Measurements from ENCODE around the gene TUBD1. TPM values are rescaled to one million over a fixed set of nuclear protein-coding genes. Genes with fewer than 3 reads are reported as not detected.
A peak's percentile ranks its signal among the peaks of the same experiment; 100 is the strongest.
"Not testable (repeated sequence)": the region's sequence is repeated elsewhere in the genome, so short reads cannot be mapped to it uniquely, and the experiment has no call there.

The TUBD1 gene
- total RNA-seq, 1 donor from 2014 or later: 8.3 TPM

DNA sequence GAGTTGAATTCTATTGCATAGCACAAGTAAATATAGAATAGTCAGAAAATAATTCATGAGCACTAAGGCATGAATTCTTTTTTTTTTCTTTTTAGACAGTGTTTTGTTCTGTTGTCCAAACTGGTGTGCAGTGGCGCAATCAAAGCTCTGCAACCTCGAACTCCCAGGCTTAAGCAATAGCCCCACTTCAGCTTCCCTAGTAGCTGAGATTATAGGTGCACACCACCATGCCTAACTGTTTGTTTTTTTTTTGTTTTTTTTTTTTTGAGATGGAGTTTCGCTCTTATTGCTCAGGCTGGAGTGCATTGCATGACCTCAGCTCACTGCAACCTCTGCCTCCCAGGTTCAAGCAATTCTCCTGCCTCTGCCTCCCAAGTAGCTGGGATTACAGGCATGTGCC lies 16.6 kb downstream of the TUBD1 start:
- DNase-seq (ENCODE audit: low read depth in 2 of 2): no peak

DNA sequence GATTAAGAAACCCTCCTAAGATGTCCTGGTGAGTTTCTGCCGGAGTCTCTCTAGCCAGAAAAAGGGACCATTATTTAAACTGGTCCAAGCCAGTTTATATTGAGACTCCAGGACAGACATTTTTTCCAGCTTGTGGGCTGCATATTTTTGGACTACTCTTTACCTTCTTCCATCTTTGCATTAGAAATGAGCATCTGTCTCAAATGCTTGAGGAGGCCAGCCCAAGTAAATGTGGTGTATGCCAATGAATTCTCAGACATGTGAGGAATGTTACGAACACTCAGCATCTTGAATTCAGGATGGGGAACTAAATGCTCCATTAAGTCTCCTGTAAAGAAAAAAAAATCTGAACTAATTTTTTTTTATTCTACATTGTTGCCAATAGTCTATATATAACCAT lies 18.4 kb downstream of the TUBD1 start:
- DNase-seq (ENCODE audit: low read depth in 2 of 2): no peak

DNA sequence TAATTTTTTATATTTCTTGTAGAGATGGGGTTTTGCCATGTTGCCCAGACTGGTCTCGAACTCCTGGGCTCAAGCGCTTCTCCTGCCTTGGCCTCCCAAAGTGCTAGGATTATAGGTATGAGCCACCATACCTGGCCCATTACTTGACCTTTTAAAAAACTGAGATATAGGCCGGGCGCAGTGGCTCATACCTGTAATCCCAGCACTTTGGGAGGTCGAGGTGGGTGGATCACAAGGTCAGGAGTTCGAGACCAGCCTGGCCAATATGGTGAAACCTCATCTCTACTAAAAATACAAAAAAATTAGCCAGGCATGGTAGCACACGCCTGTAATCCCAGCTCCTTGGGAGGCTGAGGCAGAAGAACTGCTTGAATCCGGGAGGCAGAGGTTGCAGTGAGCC lies 19.3 kb downstream of the TUBD1 start:
- not testable (repeated sequence) for DNase-seq (ENCODE audit: low read depth in 2 of 2)

DNA sequence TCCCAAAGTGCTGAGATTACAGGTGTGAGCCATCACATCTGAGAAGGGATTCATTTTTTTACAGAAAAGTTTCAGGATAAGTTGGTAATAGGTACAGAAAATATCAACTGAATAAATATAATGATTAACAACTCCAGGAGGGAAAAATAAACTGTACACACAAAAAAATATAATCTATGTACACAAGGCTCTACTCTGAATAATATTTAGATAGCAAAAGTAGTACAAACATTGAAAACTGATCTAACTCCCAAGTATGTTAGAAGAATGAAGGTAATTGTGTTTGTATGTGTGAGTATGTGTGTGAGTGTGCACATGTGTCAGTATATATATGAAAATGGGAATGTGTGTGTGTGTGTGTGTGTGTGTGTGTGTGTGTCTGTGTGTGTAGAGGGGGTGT lies 20.4 kb downstream of the TUBD1 start:
- DNase-seq (ENCODE audit: low read depth in 2 of 2): no peak

DNA sequence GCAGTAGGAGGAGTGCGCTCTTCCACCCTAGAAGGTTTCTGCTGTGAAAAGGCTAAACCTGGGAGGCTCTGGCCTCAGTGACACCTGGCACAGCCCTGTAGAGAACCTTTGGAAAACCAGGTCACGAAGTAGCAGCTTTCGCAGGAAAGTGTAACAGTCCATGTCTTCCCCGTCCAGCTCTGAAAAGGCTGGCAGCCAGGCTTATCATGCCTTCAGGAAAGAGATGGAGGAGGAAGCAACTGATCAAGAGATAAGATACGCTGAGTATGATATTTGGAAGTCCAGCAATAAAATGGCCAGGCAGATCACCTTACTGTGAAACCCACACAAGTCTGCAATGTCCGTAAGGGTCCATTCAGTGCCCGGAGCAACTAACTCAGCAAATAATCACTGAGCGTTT lies 22.3 kb downstream of the TUBD1 start:
- no peak for DNase-seq (ENCODE audit: low read depth in 2 of 2)

DNA sequence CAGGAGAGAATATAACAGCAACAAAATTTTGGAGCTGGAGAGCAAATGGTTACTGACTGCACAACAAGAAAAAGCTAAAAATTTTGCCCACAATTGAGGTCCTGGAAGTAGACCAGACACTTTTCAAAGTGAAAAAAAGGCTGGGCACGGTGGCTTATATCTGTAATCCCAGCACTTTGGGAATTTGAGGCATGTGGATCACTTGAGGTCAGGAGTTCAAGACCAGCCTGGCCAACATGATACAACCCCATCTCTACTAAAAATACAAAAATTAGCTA lies 22.9 kb downstream of the TUBD1 start:
- no peak for DNase-seq (ENCODE audit: low read depth in 2 of 2)

DNA sequence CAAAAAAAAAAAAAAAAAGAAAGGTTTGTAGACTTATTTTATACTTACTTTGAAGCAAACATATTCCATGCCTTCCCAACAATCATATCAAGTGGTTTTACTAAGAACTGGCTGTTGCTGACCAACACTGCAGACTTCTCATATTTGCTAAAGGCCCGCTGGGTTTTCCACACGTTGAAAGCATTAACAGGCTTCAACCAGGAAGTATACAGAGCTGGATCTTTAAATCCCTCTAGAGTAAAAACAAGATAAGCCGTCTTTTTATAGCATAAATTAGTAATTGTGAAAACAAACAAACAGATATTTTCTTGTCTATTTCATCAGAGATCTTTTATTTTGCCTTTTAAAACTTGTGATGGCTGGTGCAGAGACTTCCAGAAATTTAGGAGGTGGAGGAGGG lies 29.1 kb downstream of the TUBD1 start:
- DNase-seq (ENCODE audit: low read depth in 2 of 2): no peak

DNA sequence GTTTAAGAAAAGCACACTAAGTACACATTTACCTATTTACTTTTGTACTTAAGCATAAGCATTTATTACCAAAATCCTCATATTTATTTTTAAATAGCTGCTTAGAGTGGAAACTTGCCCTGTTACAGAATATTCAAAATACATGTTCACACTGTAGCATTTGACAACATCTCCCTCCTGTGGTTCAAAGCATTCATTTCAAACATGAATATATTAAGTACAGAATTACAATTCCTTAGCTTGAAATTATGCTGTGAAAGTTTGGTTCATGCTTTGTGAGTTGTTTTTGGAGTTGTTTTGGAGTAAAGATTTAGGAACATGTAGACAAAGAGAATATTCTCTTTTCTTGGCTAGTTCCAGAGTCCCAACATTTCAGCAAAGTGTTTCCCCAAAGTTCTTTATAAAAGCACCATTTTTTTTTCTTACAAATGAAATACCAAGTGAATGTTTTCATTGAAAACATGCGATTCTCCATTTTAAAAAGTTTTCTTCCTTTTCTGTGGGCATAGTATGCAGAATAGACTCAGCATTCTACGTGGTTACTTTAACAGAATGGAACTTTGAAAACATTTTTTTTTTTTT lies 33.2 kb downstream of the TUBD1 start:
- DNase-seq (ENCODE audit: low read depth in 2 of 2): peak; percentile 64 to 72

DNA sequence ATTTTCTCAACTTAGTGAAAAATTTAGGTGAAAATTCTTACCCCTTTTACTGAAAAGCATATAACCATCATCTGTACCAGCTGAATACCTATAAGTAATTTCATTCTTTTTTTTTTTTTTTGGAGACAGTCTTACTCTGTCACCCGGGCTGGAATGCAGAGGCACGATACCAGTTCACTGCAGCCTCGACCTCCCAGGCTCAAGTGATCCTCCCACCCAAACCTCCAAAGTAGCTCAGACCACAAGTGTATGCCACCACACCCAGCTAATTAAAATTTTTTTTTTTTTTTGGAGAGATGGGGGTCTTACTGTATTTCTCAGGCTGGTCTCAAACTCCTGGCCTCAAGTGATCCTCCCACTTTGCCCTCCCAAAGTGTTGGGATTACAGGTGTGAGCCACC lies 33.8 kb downstream of the TUBD1 start:
- no peak for DNase-seq (ENCODE audit: low read depth in 2 of 2)

DNA sequence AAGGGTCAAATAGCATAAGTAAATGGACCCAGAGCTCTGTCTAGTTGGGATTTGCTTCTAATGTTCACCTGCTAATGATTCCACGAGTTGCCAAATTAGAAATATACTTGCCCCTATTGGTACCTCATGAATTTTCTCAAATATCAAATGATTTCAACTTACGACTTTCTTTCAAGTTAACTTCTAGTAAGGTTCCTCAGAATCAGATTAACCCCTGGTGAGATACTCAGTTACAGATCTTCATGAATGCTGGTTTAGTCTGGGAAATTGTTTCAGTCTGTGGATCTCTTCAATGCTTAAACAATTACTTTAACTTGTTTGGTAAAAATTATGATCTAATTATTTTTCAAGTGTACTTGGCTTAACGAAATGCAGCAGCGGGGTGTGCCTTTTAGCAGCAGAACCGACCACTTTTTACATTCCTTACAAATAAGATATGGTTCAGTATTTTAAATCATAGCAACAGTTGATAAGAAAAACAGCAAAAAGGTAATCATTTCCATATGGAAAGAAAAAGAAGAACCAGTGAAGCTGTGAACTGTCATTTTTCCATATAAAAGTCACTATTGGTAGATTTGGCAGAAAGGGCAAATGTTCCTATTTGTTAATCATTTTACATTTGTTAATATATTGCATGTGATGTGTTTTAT lies 34.5 kb downstream of the TUBD1 start:
- DNase-seq (ENCODE audit: low read depth in 2 of 2): no peak

DNA sequence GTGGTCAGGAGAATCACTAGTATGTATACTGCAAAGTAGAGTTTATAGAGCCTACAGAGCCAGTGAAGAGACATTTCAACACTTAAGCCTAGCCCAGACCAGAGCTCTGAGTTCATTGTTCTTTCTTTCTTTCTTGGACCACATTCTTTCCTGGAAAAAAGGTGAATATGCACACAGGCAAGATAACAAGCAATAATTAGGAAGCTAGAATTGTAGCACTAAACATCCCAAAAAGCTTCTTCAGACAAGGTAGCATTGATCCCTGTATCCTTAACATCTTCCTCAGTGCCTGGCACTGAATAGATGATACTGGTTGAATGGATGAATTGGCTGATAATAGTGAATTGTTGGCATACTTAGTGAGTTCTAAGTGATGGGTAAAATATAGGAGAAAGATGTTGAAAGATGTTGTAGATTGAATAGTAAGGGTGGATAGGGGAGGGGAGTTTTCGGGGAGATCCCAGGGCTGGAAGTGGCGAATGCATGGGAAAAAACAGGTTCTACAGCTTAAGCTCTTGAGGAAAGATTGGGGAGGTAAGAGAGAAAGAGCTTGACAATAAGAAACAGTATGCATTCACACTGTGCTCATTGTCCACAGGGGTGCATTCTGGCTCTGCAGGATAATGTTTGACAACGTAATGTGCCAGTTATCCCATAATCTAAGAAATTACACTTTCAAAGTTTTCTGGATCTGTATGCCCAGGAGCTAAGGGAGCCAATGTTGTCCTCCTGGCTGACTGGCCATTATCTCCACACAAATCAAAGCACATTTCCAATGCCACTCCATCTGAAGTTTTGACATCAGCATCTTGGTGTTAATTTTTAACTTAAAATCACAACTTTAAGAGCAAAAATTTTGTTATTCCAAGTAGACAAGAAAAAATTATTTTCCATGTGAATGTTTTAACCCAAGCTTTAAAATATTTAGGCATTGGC lies 35.6 kb downstream of the TUBD1 start:
- no peak for DNase-seq (ENCODE audit: low read depth in 2 of 2)

DNA sequence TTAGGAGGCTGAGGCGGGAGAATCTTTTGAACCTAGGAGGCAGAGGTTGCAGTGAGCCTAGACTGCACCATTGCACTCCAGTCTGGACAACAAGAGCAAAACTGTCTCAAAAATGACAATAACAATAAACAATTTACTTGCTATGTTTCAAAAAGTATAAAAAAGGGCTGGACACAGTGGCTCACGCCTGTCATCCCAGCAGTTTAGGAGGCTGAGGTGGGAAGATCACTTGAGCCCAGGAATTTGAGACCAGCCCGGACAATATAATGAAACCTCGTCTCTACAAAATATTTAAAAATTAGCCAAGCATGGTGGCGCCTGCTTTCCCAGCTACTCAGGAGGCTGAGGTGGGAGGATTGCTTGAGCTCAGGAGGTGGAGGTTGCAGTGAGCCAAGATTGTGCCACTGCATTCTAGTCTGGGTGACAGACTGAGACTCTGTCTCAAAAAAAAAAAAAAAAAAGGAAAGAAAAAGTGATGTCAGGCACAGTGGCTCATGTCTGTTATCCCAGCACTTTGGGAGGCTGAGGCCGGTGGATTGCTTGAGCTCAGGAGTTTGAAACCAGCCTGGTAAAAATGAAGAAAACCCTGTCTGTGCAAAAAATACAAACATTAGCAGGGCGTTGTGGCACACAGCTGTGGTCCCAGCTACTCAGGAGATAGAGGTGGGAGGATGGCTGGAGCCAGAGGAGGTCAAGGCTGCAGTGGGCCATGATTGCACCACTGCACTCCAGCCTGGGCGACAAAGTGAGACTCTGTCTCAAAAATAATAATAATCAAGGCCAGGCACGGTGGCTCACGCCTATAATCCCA lies 38.6 kb downstream of the TUBD1 start:
- not testable (repeated sequence) for DNase-seq (ENCODE audit: low read depth in 2 of 2)

DNA sequence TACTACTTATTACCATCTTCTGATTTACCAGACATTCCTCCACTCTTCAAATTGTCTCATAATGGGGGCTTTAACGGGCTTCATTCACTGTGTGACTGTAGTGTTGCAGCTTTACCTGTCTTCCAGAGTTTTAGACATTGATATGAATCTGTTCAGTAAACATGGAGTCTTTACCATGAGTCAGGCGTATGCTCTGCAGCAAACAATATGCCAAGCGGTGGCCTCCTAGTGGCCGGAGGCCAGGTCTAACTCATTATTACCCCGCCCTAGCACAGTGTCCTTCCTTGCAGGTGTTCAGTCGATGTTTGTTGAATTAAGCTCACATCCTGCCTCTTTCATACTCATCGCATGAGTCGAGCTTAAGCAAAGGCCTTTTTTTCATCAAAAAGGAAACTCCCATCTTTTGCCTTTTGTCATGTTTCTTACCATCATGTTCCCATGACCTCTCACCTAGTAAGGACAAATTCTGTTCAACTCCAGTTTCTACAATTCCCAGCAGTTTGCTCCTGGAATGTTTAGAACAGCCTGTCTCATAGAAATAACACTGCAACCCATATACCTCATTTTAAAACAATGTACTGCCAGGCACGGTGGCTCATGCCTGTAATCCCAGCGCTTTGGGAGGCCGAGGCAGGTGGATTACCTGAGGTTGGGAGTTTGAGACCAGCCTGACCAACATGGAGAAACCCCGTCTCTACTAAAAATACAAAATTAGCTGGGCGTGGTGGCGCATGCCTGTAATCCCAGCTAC lies 39.4 kb downstream of the TUBD1 start:
- peak; percentile 34 to 95 for DNase-seq (ENCODE audit: low read depth in 2 of 2)

DNA sequence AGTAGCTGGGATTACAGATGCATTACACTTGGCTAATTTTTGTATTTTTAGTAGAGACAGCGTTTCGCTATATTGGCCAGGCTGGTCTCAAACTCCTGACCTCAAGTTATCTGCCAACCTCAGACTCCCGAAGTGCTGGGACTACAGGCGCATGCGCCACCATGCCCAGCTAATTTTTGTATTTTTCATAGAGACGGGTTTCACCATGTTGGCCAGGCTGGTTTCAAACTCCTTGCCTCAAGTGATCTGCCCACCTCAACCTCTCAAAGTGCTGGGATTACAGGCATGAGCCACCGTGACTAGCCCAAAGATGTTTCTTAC lies 39.9 kb downstream of the TUBD1 start:
- DNase-seq (ENCODE audit: low read depth in 2 of 2): not testable (repeated sequence)

DNA sequence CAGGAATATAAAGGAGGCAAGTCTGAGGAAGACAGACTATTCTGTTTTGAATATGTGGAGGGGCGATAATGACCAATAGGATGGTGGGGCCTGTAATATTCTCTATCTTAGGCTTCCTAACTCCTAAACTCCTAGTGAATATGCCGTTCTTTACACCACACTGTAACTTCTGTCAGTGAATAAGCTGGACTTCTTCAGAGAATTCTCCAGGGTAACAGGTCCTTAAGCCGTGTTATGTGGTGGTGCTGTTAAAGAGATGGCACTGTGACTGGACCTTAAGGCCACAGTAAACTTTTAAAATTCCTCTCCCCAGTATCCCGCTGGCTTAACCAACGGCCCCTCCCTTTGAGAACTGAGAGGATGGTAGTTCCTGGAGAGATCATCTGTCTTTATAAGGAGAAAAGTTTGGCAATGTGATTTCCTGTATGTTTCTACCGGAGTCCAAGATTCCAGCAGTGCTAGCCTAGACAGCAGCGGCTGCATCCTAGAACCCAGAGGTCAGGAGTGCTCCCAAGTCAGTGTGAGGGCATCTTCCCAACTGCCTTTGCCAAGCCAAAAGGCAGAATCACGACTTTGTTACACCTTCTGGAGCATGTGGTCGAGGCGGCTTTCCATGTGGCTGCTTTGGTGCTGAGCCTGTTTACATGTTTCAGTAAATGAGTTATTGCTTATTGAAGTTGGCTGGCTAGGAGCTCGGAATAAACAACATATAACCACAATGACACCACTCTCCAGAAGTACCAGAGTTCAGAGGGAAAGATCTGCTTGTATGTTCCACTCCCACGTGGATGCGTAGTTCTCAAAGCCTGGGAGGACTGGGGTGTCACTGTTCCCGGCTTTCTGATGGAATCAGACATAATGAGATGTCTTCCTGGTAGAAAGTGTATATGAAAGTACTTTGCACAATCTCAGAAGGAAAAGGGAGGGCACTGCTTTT lies 41.0 kb downstream of the TUBD1 start:
- DNase-seq (ENCODE audit: low read depth in 2 of 2): peak in 1 of 2 donors; percentile 23

DNA sequence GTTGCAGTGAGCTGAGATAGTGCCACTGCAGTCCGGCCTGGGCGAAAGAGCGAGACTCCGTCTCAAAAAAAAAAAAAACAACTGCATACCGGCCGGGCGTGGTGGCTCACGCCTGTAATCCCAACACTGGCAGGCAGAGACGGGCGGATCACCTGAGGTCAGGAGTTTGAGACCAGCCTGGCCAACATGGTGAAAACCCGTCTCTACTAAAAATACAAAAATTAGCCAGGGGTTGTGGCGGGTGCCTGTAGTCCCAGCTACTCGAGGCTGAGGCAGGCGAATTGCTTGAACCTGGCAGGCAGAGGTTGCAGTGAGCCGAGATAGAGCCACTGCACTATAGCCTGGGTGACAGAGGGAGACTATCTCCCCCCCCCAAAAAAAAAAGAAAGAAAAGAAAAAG lies 42.4 kb downstream of the TUBD1 start:
- DNase-seq (ENCODE audit: low read depth in 2 of 2): not testable (repeated sequence)

DNA sequence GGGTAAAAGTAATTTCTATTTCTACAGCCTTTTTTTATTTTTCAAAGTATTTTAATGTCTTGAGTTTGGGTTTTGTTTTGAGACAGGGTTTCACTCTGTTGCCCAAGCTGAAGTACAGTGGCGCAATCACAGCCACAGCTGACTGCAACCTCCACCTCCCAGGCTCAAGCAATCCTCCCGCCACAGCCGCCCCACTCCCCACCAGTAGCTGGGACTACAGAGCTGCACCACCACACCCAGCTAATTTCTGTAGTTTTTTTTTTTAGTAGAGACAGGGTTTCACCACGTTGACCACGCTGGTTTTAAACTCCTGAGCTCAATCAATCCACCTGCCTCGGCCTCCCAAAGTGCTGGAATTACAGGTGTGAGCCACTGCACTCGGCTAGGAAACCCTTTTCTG lies 44.0 kb downstream of the TUBD1 start:
- no peak for DNase-seq (ENCODE audit: low read depth in 2 of 2)

DNA sequence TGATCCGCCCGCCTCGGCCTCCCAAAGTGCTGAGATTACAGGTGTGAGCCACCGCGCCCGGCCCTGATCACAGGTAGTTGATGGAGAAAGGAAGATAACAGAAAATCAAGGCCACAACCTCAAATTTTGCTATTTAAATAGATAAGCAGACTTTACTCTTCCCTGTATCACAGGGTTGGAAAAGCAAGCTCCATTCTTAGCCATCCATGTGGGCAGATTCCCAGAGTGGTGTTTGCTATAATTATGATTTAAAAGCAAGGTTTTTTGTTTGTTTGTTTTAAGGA lies 44.4 kb downstream of the TUBD1 start:
- DNase-seq (ENCODE audit: low read depth in 2 of 2): no peak

DNA sequence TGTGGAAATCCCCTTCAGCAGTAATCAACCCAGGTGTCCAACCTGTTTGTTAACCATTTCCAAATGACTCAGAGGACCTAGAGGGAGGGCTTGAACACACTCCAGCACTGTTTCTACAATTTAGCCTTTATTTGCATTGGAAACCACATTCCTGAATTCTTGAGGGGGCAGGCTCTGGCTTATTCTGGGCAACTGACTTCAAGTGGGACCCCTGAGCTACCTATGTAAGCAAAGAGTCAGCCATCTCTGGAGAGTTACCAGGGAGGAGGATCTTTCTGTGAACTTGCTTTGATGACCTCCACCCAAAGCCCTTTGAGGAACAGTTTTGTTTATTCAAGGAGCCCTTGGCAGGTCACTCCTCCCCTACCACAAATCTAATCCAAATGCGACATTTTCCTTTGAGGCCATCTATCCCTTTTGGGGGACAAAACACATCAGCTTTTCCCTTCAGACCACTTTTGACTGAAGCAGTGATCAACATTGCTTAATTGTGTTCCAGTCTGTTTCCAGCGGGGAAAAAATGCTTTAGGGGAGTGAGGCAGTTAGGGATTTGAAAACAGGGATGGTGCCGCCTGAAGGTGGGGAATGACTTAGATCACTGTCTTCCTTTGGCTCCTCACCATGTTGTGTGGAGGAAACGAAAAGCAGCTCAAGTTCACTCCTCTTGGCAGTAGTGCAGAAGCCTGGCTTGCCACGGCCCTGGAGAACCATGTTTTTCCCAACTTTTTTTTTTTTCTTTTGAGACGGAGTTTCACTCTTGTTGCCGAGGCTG lies 46.2 kb downstream of the TUBD1 start:
- peak; percentile 64 to 83 for DNase-seq (ENCODE audit: low read depth in 2 of 2)
